ENCODE measurements around the gene SLC25A23. TPM values are rescaled to one million over a fixed set of nuclear protein-coding genes. Genes with fewer than 3 reads are reported as not detected.

The SLC25A23 gene
- total RNA-seq, 1 donor from 2014 or later = 50.8 TPM

GRCh38 chr19:6393983-6394412 is 65.6 kb downstream of the SLC25A23 start:
- H3K9me3 Mint-ChIP-seq (ENCODE audit: unreplicated experiment) = no peaks in the 10 kb centered on the region
- DNase-seq (ENCODE audit: extremely low spot score, unreplicated experiment) = no peak

GRCh38 chr19:6393074-6393982 is 66.3 kb downstream of the SLC25A23 start, which contains the start of gene GTF2F1:
TSS of gene GTF2F1 (minus strand) at chr19:6393164. CDS start at chr19:6392995, 169 bp downstream.
- Mint-ChIP-seq H3K27me3 (ENCODE audit: unreplicated experiment) (no peaks in the 10 kb centered on the region), H3K9me3 (ENCODE audit: unreplicated experiment) (no peaks in the 10 kb centered on the region), H3K4me1 (ENCODE audit: unreplicated experiment) (peaks cover 22% of the 10 kb centered on the region), H3K4me3 (ENCODE audit: unreplicated experiment) (peak within 1 kb of the TSS; percentile 95), H3K36me3 (ENCODE audit: unreplicated experiment) (peaks cover 9% of the 10 kb centered on the region), H3K27ac (ENCODE audit: unreplicated experiment) (peak within 1 kb of the TSS; percentile 98)
- no peak for TF ChIP-seq CTCF (IDR thresholded peaks at IDR 0.05)
- peak; percentile 99 for DNase-seq (ENCODE audit: extremely low spot score, unreplicated experiment)

More at GRCh38 chr19:6393983-6394412, 65.6 kb downstream of the SLC25A23 start:
- Mint-ChIP-seq H3K4me3 (ENCODE audit: unreplicated experiment) (peak overlapping the region; percentile 95), H3K36me3 (ENCODE audit: unreplicated experiment) (peaks cover 8% of the 10 kb centered on the region), H3K27ac (ENCODE audit: unreplicated experiment) (peak overlapping the region; percentile 98), H3K4me1 (ENCODE audit: unreplicated experiment) (peaks cover 22% of the 10 kb centered on the region), H3K27me3 (ENCODE audit: unreplicated experiment) (no peaks in the 10 kb centered on the region)
- no peak for TF ChIP-seq CTCF (IDR thresholded peaks at IDR 0.05)

DNA sequence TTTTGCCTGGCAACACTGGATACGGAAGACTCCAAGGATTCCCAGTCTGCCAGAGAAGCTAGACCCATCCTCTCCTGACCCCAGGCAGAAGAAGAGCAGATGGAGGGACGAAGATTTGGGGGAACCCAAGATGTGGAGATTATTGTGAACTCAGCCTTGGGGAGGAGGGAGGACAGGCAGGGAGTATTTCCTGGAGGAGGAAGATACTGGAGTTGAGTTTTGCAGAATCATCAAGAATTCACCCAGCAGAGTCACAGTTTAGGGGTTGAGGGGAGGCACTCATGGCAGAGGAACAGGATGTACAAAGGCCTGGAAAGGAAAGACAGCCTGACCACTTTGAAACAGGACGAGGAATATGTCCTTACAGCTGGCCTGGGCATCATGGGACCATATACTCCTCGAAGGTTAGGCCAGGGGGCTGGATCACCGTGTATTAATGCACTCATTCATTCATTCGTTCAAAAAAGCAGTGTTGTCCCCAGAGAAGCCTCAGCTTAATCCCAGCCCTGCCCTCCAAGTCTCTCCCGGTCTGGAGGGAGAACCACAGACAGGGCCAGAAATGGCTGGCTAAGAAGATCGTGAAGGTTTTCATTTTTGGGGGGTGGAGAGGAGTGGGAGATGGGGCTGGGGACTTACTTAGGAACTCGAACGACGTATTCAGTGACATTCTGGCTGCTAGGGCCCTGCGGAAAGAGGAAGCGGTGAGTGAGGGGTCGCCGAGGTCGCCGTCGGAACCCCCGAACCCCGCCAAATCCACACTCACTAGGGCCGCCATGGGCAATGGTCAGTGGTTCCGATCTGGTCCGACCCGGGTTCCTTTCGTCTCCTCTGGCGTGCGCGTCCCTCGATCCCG is 67.1 kb downstream of the SLC25A23 start:
- Mint-ChIP-seq H3K9me3 (ENCODE audit: unreplicated experiment) (no peaks in the 10 kb centered on the region), H3K27me3 (ENCODE audit: unreplicated experiment) (no peaks in the 10 kb centered on the region), H3K4me1 (ENCODE audit: unreplicated experiment) (peaks cover 22% of the 10 kb centered on the region), H3K27ac (ENCODE audit: unreplicated experiment) (peak overlapping the region; percentile 98), H3K4me3 (ENCODE audit: unreplicated experiment) (peak overlapping the region; percentile 95), H3K36me3 (ENCODE audit: unreplicated experiment) (peaks cover 13% of the 10 kb centered on the region)
- DNase-seq (ENCODE audit: extremely low spot score, unreplicated experiment) = no peak
- no peak for TF ChIP-seq CTCF (IDR thresholded peaks at IDR 0.05)

Small RNA genes lying within 50 kb of the gene (microRNA-seq; reads per million reads assigned to microRNA genes)
- gene MIR3940 (ENCODE audit: unreplicated experiment) (33.4 reads per million, percentile 39 among the genes with 10 or more reads in this experiment), gene MIR6790 (ENCODE audit: unreplicated experiment) (not detected)

Other genes starting within 250 kb of the SLC25A23 start
- 65.8 and 68.8 TPM in 2 replicates for gene MLLT1, start 179.8 kb downstream of the SLC25A23 start, total RNA-seq
- gene ACER1, start 126.2 kb downstream of the SLC25A23 start, total RNA-seq = not detected in 2 replicates
- gene CLPP, start 98.3 kb downstream of the SLC25A23 start, total RNA-seq = 77.6 and 79.6 TPM in 2 replicates
- 63.0 TPM in 2 replicates for gene ALKBH7, start 87.0 kb downstream of the SLC25A23 start, total RNA-seq
- gene PSPN, start 83.9 kb downstream of the SLC25A23 start, total RNA-seq = 3.2 and 3.5 TPM in 2 replicates
- 62.0 and 65.8 TPM in 2 replicates for gene GTF2F1, start 66.6 kb downstream of the SLC25A23 start, total RNA-seq
- 240 and 241 TPM in 2 replicates for gene KHSRP, start 35.0 kb downstream of the SLC25A23 start, total RNA-seq
- gene SLC25A41, start 26.0 kb downstream of the SLC25A23 start, total RNA-seq = 0.27 TPM in 1 of 2 replicates, not detected in the other
- gene CRB3, start 4.5 kb upstream of the SLC25A23 start, total RNA-seq = not detected in 2 replicates
- not detected in 2 replicates for gene DENND1C, start 22.0 kb upstream of the SLC25A23 start, total RNA-seq
- not detected in 2 replicates for gene TUBB4A, start 42.5 kb upstream of the SLC25A23 start, total RNA-seq
- gene TNFSF9, start 71.2 kb upstream of the SLC25A23 start, total RNA-seq = 1.4 and 1.5 TPM in 2 replicates
- gene CD70, start 131.4 kb upstream of the SLC25A23 start, total RNA-seq = 0.42 and 0.54 TPM in 2 replicates
- not detected in 2 replicates for gene TNFSF14, start 210.4 kb upstream of the SLC25A23 start, total RNA-seq